CD4-positive, alpha-beta T cell treated with Interleukin-4 for 1 hour (primary cell): ENCODE results near the gene GLS.

Experiments used
- DNase-seq, 2 donors: peaks; one replicate each; pipeline ENCODE4 v3.0.0-alpha.2; 2020 to 2022

GLS gene

GRCh38 chr2:190888449-190888848 is 7.8 kb downstream of the GLS start:
- DNase-seq: no peak

GRCh38 chr2:190889175-190889943 is 8.7 kb downstream of the GLS start:
- no peak for DNase-seq

GRCh38 chr2:190891372-190891771 is 10.8 kb downstream of the GLS start:
- no peak for DNase-seq

GRCh38 chr2:190891889-190892288 is 11.3 kb downstream of the GLS start:
- no peak for DNase-seq

- DNase-seq: no peak
Observed at GRCh38 chr2:190893157-190893556, 12.5 kb downstream of the GLS start.

- DNase-seq: no peak
Observed at GRCh38 chr2:190896477-190896876, 15.9 kb downstream of the GLS start.

GRCh38 chr2:190903693-190904450 is 23.3 kb downstream of the GLS start:
- no peak for DNase-seq

- DNase-seq: no peak
Observed at GRCh38 chr2:190904640-190905261, 24.1 kb downstream of the GLS start.

- DNase-seq: no peak
Observed at GRCh38 chr2:190908532-190908931, 27.9 kb downstream of the GLS start.

GRCh38 chr2:190909680-190910079 is 29.1 kb downstream of the GLS start:
- no peak for DNase-seq

GRCh38 chr2:190910341-190911136 is 29.9 kb downstream of the GLS start:
- DNase-seq: no peak

GRCh38 chr2:190911813-190912212 is 31.2 kb downstream of the GLS start:
- peak in 1 of 2 donors; percentile 25 for DNase-seq

- no peak for DNase-seq
Observed at GRCh38 chr2:190912726-190913125, 32.1 kb downstream of the GLS start.

GRCh38 chr2:190913725-190914124 is 33.1 kb downstream of the GLS start:
- no peak for DNase-seq

- no peak for DNase-seq
Observed at GRCh38 chr2:190916829-190917228, 36.2 kb downstream of the GLS start.

- DNase-seq: no peak
Observed at GRCh38 chr2:190920085-190920484, 39.5 kb downstream of the GLS start.

- no peak for DNase-seq
Observed at GRCh38 chr2:190922376-190922775, 41.8 kb downstream of the GLS start.

GRCh38 chr2:190927301-190927700 is 46.7 kb downstream of the GLS start:
- no peak for DNase-seq

- DNase-seq: no peak
Observed at GRCh38 chr2:190929919-190930318, 49.3 kb downstream of the GLS start.

- no peak for DNase-seq
Observed at GRCh38 chr2:190930411-190930810, 49.8 kb downstream of the GLS start.

- DNase-seq: no peak
Observed at GRCh38 chr2:190932514-190932913, 51.9 kb downstream of the GLS start.

GRCh38 chr2:190933361-190933760 is 52.7 kb downstream of the GLS start:
- no peak for DNase-seq

- DNase-seq: no peak
Observed at GRCh38 chr2:190935054-190935453, 54.4 kb downstream of the GLS start.
